Ovary (tissue), 3 donors: ENCODE data around the gene YY1.

Experiments
- EP300 ChIP-seq: sonication (generic); formaldehyde crosslinking; IDR thresholded peaks from one replicate; pipeline ENCODE4 v1.6.1; 2017; ENCODE audit warnings: antibody characterized with exemption
- POLR2A ChIP-seq: fragments of 450-650 bp; IDR thresholded peaks from one replicate; pipeline ENCODE4 v1.6.1; 2017; ENCODE audit warnings: antibody characterized with exemption, mild to moderate bottlenecking, moderate library complexity
- TF ChIP-seq, protein P1 (sequence below), 3 donors: fragments of 450-650 bp in 2 of 3; fragments of 200-600 bp in 1 of 3; IDR thresholded peaks; one replicate each; pipeline versions ENCODE4 v1.5.1 to v1.8.0; 2016 to 2022; ENCODE audit warnings: antibody characterized with exemption in 3 of 3, mild to moderate bottlenecking in 1 of 3
- donor health status: DM: no; HTN: no; CAD: no.

DNA sequence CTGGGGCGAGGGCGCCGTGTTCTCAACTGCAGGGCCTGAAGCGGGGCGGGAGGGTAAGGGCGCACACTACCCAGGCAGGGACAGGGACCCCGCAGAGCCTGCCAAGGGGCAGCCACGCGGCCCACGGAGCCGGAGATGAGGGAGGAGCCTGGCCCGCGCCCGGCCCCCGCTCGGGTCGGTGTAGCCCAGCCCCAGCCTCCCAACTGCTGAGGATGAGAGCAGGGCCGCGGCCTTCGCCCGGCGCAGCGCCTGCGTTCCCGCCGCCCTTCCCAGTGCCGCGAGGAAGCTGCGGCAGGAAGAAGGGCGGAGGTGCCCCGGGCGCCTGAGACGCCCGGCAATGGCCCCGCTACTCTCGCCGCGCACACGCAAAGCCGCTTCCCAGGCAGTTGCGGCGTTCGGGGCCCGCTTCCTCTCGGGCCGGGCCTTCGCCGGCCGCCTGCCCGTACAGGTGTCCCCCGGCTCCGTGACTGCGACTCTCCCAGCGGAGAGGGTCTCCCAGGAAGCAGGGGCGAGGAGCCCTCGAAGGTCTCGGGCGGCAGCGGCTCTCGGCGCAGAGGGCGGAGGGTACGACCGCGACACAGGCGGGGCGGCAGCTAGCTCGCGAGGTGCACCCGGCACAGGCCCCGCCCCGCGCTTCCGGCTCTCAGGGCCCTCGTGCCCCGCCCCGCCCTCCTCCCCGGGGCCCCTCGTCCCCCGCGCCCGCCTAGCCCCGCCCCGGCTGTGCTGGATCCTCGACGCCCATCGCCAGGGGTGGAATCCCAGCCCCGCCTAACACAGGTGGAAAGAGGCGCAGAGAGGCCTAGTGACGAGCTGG is 24.8 kb upstream of the YY1 start:
- peak; percentile 83 for TF ChIP-seq POLR2A
- TF ChIP-seq, protein P1, sequence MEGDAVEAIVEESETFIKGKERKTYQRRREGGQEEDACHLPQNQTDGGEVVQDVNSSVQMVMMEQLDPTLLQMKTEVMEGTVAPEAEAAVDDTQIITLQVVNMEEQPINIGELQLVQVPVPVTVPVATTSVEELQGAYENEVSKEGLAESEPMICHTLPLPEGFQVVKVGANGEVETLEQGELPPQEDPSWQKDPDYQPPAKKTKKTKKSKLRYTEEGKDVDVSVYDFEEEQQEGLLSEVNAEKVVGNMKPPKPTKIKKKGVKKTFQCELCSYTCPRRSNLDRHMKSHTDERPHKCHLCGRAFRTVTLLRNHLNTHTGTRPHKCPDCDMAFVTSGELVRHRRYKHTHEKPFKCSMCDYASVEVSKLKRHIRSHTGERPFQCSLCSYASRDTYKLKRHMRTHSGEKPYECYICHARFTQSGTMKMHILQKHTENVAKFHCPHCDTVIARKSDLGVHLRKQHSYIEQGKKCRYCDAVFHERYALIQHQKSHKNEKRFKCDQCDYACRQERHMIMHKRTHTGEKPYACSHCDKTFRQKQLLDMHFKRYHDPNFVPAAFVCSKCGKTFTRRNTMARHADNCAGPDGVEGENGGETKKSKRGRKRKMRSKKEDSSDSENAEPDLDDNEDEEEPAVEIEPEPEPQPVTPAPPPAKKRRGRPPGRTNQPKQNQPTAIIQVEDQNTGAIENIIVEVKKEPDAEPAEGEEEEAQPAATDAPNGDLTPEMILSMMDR (IDR thresholded peaks at IDR 0.05), result no peak
- no peak for TF ChIP-seq EP300
